Measurements from ENCODE around the gene TMEM107.

- TF ChIP-seq CTCF (IDR thresholded peaks at IDR 0.05), result no peak
- no peak for TF ChIP-seq POLR2A (IDR thresholded peaks at IDR 0.05)
Observed at GRCh38 chr17:8140065-8141029, 35.8 kb downstream of the TMEM107 start.

Measured in lower leg skin (tissue), 3 donors.